Measurements from ENCODE around the gene GRM6.

GRM6 gene

GRCh38 chr5:178994580-178995340, at the start of gene GRM6:
Gene GRM6 (minus strand): TSS chr5:178995320. CDS start chr5:178994944, 376 bp downstream.
- DNase-seq (ENCODE audit: low read depth), result no peak

GRCh38 chr5:179044765-179045164, 49.6 kb upstream of the GRM6 start:
- DNase-seq (ENCODE audit: low read depth), result no peak

- no peak for DNase-seq (ENCODE audit: low read depth)
These were observed 38.0 kb upstream of the GRM6 start for GRCh38 chr5:179033004-179033580.

- DNase-seq (ENCODE audit: low read depth), result peak; percentile 86
These were observed 28.5 kb upstream of the GRM6 start, which contains the start of gene ZNF879 for GRCh38 chr5:179023528-179024189. Gene ZNF879 (plus strand): TSS chr5:179023804. CDS start chr5:179025005, 1,201 bp downstream.

GRCh38 chr5:179008667-179009066, 13.5 kb upstream of the GRM6 start:
- no peak for DNase-seq (ENCODE audit: low read depth)

- no peak for DNase-seq (ENCODE audit: low read depth)
These were observed 11.4 kb upstream of the GRM6 start for GRCh38 chr5:179006564-179006963.

GRCh38 chr5:178998441-178998840, 3.3 kb upstream of the GRM6 start:
- no peak for DNase-seq (ENCODE audit: low read depth)

- no peak for DNase-seq (ENCODE audit: low read depth)
These were observed 2.1 kb upstream of the GRM6 start for GRCh38 chr5:178997191-178997590.

GRCh38 chr5:178996156-178996555, 1.0 kb upstream of the GRM6 start:
- no peak for DNase-seq (ENCODE audit: low read depth)

- no peak for DNase-seq (ENCODE audit: low read depth)
These were observed 196 bp upstream of the GRM6 start for GRCh38 chr5:178995341-178995690.

- no peak for DNase-seq (ENCODE audit: low read depth)
These were observed 1.1 kb downstream of the GRM6 start for GRCh38 chr5:178993955-178994579.

GRCh38 chr5:178993236-178993765, 1.8 kb downstream of the GRM6 start:
- DNase-seq (ENCODE audit: low read depth), result no peak

- DNase-seq (ENCODE audit: low read depth), result no peak
These were observed 2.7 kb downstream of the GRM6 start for GRCh38 chr5:178992291-178992895.

- DNase-seq (ENCODE audit: low read depth), result no peak
These were observed 3.7 kb downstream of the GRM6 start for GRCh38 chr5:178991190-178992145.

GRCh38 chr5:178990491-178990890, 4.6 kb downstream of the GRM6 start:
- no peak for DNase-seq (ENCODE audit: low read depth)

GRCh38 chr5:178989311-178989710, 5.8 kb downstream of the GRM6 start:
- DNase-seq (ENCODE audit: low read depth), result no peak

- no peak for DNase-seq (ENCODE audit: low read depth)
These were observed 6.5 kb downstream of the GRM6 start for GRCh38 chr5:178988436-178989220.

GRCh38 chr5:178986326-178986960, 8.7 kb downstream of the GRM6 start:
- no peak for DNase-seq (ENCODE audit: low read depth)

Measured in T-helper 22 cell (primary cell).